Erythroblast (primary cell): ENCODE results near the gene DCT.

Experiments
- GATA1 ChIP-seq: IDR thresholded peaks from 2 replicates; pipeline ENCODE4 v1.6.1; 2011; ENCODE audit warnings: low read depth, mild to moderate bottlenecking, control low read depth, low read length, moderate library complexity
- POLR2A ChIP-seq: IDR thresholded peaks from 2 replicates; pipeline ENCODE4 v1.6.1; 2011; ENCODE audit warnings: mild to moderate bottlenecking, low read length

GRCh38 chr13:94505730-94506129 lies 26.2 kb upstream of the DCT start:
- TF ChIP-seq POLR2A: no peak
- no peak for TF ChIP-seq GATA1
